GM21360 (cell line): Measurements from ENCODE around the gene STARD9.
"Not testable (repeated sequence)": the region's sequence is repeated elsewhere in the genome, so short reads cannot be mapped to it uniquely, and the experiment has no call there.

Experiments used
- ATAC-seq: cut with Tn5 transposase; IDR thresholded peaks from one replicate; pipeline ENCODE4 v1.9.1; 2021; ENCODE audit warnings: mild to moderate bottlenecking, moderate library complexity; ENCODE audit not compliant: unreplicated experiment

The STARD9 gene

DNA sequence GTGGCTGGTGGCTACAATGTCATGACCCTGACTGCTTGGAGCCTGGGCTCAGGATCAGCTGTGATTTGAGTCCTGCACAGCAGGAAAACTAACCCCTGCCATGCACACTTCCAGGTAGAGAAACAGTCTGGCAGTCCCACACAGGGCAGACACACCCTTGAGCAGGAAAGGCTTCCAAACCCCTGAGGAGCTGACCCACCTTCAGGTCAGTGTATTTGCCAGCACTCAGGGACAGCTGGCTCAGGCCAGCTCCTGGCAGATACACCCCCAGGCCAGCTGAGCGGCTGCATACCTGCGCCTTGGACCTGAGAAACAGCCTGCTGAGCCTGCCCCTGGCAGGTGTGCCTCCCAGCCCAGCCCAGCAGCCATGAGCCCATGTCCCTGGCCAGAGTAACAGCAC lies 183.7 kb downstream of the STARD9 start:
- no peak for ATAC-seq

DNA sequence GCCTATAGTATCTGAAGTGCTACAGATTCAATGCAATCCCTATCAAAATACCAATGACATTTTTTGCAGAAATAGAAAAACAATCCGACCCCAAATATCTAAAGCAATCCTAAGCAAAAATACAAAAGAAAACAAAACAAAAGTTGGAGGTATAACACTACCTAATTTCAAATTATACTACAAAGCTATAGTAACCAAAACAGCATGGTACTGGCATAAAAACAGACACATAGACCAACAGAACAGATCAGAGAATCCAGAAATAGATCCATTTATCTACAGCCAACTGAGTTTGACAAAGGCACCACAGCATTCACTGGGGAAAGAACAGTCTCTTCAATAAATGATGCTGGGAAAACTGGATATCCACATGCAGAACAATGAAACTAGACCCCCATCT lies 185.4 kb downstream of the STARD9 start:
- no peak for ATAC-seq

DNA sequence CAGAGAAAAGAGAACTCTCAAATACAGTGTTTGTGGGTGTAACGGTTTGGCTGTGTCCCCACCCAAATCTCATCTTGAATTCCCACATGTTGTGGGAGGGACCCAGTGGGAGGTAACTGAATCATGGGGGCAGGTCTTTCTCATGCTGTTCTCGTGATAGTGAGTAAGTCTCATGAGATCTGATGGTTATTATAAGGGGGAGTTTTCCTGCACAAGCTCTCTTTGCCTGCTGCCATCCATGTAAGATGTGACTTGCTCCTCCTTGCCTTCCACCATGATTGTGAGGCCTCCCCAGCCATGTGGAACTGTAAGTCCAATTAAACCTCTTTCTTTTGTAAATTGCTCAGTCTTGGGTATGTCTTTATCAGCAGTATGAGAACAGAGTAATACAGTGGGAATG lies 186.4 kb downstream of the STARD9 start:
- ATAC-seq: not testable (repeated sequence)

DNA sequence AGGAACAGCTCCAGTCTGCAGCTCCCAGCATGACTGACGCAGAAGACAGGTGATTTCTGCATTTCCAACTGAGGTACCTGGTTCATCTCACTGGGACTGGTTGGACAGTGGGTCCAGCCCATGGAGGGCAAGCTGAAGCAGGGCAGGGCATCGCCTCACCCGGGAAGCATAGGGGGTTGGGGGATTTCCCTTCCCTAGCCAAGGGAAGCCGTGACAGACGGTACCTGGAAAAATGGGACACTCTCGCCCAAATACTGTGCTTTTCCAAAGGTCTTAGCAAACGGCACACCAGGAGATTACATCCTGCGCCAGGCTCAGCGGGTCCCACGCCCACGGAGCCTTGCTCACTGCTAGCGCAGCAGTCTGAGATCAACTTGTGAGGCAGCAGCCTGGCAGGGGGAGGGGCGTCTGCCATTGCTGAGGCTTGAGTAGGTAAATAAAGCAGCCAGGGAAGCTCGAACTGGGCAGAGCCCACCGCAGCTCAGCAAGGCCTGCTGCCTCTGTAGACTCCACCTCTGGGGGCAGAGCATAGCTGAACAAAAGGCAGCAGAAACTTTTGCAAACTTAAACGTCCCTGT lies 188.8 kb downstream of the STARD9 start:
- not testable (repeated sequence) for ATAC-seq

DNA sequence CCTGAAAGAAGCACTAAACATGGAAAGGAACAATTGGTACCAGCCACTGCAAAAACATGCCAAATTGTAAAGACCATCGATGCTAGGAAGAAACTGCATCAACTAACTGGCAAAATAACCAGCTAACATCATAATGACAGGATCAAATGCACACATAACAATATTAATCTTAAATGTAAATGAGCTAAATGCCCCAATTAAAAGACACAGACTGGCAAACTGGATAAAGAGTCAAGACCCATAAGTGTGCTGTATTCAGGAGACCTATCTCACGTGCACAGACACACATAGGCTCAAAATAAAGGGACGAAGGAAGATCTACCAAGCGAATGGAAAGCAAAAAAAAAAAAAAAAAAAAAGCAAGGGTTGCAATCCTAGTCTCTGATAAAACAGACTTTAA lies 190.7 kb downstream of the STARD9 start:
- ATAC-seq: not testable (repeated sequence)
